ENCODE data around the gene NLGN1. TPM values are rescaled to one million over a fixed set of nuclear protein-coding genes. Genes with fewer than 3 reads are reported as not detected.

NLGN1 gene
- total and polyA plus RNA-seq, 2 experiments from 2014 or later = 5.1 to 11.2 TPM

DNA sequence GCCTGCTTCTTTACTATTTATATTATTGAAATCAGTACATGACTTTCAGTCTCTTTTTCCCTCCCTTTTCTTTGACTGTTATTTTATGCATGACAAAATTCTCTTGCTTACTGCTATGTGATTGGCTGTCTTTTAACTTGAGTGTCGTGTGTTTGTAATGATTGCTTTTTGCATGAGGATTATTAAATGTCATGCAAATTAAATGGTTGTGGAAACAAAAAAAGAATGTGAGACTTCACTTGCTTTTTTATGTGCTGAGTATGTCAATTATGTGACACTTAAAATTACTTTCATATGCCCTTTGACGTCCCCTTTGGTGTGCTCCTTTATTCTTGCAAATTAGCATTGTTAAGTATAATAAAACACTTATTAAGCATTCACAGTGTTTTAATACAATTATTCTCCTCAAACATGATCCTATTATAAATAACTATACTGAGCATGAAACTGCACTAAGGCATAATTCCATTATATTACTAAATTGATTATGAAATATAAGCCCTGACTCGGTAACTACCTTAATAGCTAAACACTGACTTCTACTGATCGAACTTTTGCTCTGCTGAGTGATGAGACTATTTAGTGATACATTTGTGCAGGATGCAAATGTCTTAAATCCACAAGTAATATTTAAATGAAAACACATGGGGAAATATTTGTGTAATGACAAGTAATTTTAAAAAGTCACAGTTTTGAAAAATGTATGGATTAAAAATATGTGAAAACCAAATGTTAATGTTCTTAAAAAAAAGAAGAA is 401.7 kb downstream of the NLGN1 start:
- no peak overlapping the region for H3K4me3 ChIP-seq
- no peaks in the 10 kb centered on the region for H3K27me3 ChIP-seq
- no peak overlapping the region for H2AFZ ChIP-seq
- H3K4me2 ChIP-seq = no peak overlapping the region
- H3K9me2 ChIP-seq (replicated peaks; ENCODE audit: insufficient read depth) = no peaks in the 10 kb centered on the region
- H3K79me2 ChIP-seq = no peaks in the 10 kb centered on the region
- 71% methylated on average over 4 of the region's 4 CpGs for WGBS (ENCODE audit: low lambda C conversion rate, missing lambda C conversion rate)
- H3K9me3 ChIP-seq (ENCODE audit: low read depth) = no peaks in the 10 kb centered on the region
- no peak overlapping the region for H3K27ac ChIP-seq
- no peak for DNase-seq (ENCODE audit: low spot score)
- H3K36me3 ChIP-seq (replicated peaks; ENCODE audit: insufficient read depth, low read depth) = no peaks in the 10 kb centered on the region
- H3K4me1 ChIP-seq (ENCODE audit: insufficient read depth) = no peaks in the 10 kb centered on the region
- TF ChIP-seq CTCF (IDR thresholded peaks at IDR 0.05; ENCODE audit: poor library complexity) (no peak), EZH2phosphoT487 (IDR thresholded peaks at IDR 0.05; ENCODE audit: low read depth, severe bottlenecking, unreplicated experiment) (no peak), EZH2 (IDR thresholded peaks at IDR 0.05; ENCODE audit: borderline replicate concordance) (no peak)
- H4K20me1 ChIP-seq (ENCODE audit: insufficient read depth, poor library complexity, severe bottlenecking) = no peaks in the 10 kb centered on the region

- Histone ChIP-seq H3K4me2 (no peak overlapping the region), H3K9me2 (replicated peaks; ENCODE audit: insufficient read depth) (no peaks in the 10 kb centered on the region), H3K79me2 (no peaks in the 10 kb centered on the region), H3K4me3 (no peak overlapping the region), H2AFZ (no peak overlapping the region), H4K20me1 (ENCODE audit: insufficient read depth, poor library complexity, severe bottlenecking) (no peaks in the 10 kb centered on the region), H3K4me1 (ENCODE audit: insufficient read depth) (no peaks in the 10 kb centered on the region), H3K27ac (no peak overlapping the region), H3K9me3 (ENCODE audit: low read depth) (no peaks in the 10 kb centered on the region), H3K36me3 (replicated peaks; ENCODE audit: insufficient read depth, low read depth) (no peaks in the 10 kb centered on the region), H3K27me3 (no peaks in the 10 kb centered on the region)
- no peak for DNase-seq (ENCODE audit: low spot score)
- no peak for TF ChIP-seq EZH2phosphoT487 (IDR thresholded peaks at IDR 0.05; ENCODE audit: low read depth, severe bottlenecking, unreplicated experiment)
- TF ChIP-seq CTCF (IDR thresholded peaks at IDR 0.05; ENCODE audit: poor library complexity) = no peak
- TF ChIP-seq EZH2 (IDR thresholded peaks at IDR 0.05; ENCODE audit: borderline replicate concordance) = no peak
- 76% methylated on average over 2 of the region's 2 CpGs for WGBS (ENCODE audit: low lambda C conversion rate, missing lambda C conversion rate)
Measured at GRCh38 chr3:173800154-173800553, 402.6 kb downstream of the NLGN1 start.

DNA sequence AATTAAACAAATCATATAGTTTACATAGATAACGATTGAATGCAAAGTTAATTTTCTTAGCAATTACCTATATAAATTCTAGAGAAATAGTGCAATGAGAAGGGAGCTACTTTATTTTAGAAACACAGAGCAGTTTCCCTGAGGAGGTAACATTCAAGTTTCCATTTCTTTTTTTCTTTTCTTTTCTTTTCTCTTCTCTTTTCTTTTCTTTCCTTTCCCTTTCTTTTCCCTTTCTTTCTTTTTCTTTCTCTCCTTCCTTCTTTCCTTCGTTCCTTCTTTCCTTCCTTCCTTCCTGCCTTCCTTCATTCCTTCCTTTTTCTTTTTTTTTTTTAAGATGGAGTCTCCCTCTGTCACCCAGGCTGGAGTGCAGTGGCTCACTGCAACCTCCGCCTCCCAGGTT is 417.3 kb downstream of the NLGN1 start:
- Histone ChIP-seq H3K9me3 (ENCODE audit: low read depth) (no peaks in the 10 kb centered on the region), H3K9me2 (replicated peaks; ENCODE audit: insufficient read depth) (no peaks in the 10 kb centered on the region), H2AFZ (no peak overlapping the region), H4K20me1 (ENCODE audit: insufficient read depth, poor library complexity, severe bottlenecking) (no peaks in the 10 kb centered on the region), H3K4me2 (no peak overlapping the region), H3K4me3 (no peak overlapping the region), H3K4me1 (ENCODE audit: insufficient read depth) (no peaks in the 10 kb centered on the region), H3K79me2 (no peaks in the 10 kb centered on the region), H3K36me3 (replicated peaks; ENCODE audit: insufficient read depth, low read depth) (no peaks in the 10 kb centered on the region), H3K27ac (no peak overlapping the region), H3K27me3 (no peaks in the 10 kb centered on the region)
- DNase-seq (ENCODE audit: low spot score) = no peak
- TF ChIP-seq EZH2 (IDR thresholded peaks at IDR 0.05; ENCODE audit: borderline replicate concordance) (no peak), CTCF (IDR thresholded peaks at IDR 0.05; ENCODE audit: poor library complexity) (no peak), EZH2phosphoT487 (IDR thresholded peaks at IDR 0.05; ENCODE audit: low read depth, severe bottlenecking, unreplicated experiment) (no peak)
- 94% methylated on average over 2 of the region's 3 CpGs for WGBS (ENCODE audit: low lambda C conversion rate, missing lambda C conversion rate)

Measured in hepatocyte (in vitro differentiated cells).